HTR-8/SVneo (cell line): ENCODE measurements around the gene AFG1L.
"Not testable (repeated sequence)": the region's sequence is repeated elsewhere in the genome, so short reads cannot be mapped to it uniquely, and the experiment has no call there.

ENCODE experiments used
- DNase-seq: peaks from one replicate; pipeline ENCODE4 v3.0.0; 2011; ENCODE audit warnings: low spot score, mixed read lengths; ENCODE audit not compliant: insufficient read length
- FAIRE-seq: peaks from 2 replicates; lab custom pipeline; 2011; peaks lifted over from hg19 to GRCh38; lab: Jason Lieb, UNC

AFG1L gene

DNA sequence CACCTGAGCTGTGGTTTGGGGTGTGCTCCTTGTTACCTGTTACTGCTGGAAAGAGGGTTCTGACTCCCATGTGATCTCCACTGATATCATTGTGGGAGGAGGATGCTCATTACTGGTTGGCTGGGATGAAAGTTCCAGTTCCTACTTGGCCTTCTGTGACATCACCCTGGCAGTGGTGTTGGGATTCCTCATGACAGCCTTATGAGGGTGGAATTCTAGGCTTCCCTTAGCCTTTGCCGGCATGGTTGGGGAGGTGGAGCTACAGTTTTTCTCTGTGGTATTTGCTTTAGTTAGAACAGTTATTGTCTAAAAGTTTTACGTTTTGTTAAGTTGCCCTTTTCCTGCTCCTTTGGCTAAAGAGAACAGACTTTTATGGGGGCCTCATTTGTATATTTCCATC lies 112.1 kb downstream of the AFG1L start:
- DNase-seq = no peak
- FAIRE-seq = no peak

DNA sequence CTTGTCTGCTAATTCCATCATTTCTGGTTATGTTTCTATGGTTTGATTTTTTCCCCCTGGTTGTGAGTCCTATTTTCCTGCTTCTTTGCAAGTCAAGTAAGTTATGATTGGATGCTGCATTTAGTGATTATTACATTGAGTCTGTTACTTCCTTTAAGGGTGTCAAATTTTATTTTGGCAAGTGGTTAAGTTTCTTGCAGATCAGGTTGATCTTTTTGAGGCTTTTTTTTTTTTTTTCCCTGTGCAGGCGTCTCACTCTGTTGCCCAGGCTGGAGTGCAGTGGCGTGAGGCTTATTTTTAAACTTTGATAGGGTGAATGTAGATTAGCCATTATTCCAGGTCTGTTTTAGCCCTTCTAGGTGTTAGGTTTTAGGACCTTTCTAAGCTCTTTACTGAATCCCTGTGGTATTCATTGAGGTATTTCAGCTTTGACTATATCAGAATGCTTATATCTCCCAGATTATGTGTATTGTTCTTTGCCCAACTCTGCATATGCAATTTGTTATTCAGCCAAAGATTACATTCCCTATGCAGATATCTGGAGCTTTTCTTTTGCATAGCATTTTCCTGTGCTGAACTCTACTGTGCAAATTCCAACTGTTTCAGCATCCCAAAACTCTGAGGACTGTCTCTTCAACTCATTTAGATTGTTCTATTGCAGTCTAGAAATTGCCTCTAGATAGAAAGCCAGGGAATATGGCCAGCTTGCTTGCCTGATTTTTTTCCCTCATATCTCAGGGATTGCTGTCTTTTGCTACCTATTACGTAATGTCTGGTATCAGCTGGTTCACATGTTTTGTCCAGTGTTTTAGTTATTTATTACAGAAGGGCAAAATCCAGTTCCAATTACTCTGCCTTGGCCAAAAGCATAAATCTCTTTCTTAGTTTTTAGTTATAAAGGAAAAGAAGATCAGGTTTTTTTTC lies 113.3 kb downstream of the AFG1L start:
- no peak for DNase-seq
- FAIRE-seq = no peak

DNA sequence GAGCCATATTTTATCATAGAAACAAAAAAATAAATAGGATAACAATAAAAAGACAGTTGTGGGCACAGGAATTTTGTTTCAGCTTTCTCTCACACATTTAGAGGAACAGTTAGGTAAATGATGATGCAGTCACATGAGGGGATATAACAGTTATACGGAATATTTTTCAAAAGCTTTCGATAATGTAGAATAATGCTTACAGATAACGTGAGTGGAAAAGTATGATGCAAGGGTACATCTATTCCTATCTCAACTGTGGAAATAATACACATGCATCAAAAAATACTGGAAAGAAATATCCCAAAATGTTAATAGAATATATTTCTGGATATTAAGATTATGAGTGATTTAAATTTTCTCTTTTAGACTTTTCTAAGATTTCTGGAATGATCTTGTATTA lies 114.0 kb downstream of the AFG1L start:
- DNase-seq (no peak), FAIRE-seq (no peak)

DNA sequence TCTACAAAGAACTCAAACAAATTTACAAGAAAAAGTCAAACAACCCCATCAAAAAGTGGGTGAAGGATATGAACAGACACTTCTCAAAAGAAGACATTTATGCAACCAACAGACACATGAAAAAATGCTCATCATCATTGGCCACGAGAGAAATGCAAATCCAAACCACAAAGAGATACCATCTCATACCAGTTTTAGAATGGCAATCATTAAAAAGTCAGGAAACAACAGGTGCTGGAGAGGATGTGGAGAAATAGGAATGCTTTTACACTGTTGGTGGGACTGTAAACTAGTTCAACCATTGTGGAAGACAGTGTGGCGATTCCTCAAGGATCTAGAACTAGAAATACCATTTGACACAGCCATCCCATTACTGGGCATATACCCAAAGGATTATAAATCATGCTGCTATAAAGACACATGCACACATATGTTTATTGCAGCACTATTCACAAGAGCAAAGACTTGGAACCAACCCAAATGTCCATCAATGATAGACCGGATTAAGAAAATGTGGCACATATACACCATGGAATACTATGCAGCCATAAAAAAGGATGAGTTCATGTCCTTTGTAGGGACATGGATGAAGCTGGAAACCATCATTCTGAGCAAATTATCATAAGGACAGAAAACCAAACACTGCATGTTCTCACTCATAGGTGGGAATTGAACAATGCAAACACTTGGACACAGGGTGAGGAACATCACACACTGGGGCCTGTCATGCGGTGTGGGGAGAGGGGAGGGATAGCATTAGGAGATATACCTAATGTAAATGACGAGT lies 121.4 kb downstream of the AFG1L start:
- FAIRE-seq = not testable (repeated sequence)

DNA sequence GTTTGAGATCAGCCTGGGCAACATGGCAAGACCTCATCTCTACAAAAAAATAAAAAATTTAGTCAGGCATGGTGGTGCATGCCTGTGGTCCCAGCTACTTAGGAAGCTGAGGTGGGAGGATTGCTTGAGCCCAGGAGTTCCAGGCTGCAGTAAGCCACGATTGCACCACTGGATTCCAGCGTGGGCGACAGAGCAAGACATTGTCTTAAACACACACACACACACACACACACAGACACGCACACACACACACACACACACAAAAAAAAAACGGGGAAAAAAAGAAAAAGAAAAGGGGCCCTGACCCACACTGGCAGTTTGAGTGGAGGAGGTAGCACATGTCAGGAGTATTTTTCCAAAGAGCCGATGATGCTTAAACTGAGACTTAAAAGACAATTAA lies 122.2 kb downstream of the AFG1L start:
- no peak for DNase-seq
- FAIRE-seq = no peak

More for the DNA sequence above, 121.4 kb downstream of the AFG1L start:
- DNase-seq = not testable (repeated sequence)

DNA sequence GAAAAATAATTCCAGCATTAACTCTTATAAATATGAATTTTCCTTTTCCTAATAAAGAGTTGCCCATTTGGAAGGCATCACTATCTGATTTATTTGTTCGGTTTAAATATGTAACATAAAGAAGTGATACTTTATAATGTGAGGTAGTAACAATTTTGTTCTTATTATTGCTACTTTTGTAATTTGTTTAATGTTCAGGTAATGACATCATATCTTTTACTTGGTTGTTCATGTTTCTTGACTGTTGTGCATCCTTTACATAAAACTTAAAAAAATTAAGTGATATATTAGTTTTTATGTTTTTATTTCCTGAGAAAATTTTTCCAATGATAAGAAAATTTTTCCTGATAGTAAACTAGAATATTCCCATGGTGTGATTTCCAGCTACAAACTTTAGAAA lies 124.6 kb downstream of the AFG1L start:
- FAIRE-seq (no peak), DNase-seq (no peak)

DNA sequence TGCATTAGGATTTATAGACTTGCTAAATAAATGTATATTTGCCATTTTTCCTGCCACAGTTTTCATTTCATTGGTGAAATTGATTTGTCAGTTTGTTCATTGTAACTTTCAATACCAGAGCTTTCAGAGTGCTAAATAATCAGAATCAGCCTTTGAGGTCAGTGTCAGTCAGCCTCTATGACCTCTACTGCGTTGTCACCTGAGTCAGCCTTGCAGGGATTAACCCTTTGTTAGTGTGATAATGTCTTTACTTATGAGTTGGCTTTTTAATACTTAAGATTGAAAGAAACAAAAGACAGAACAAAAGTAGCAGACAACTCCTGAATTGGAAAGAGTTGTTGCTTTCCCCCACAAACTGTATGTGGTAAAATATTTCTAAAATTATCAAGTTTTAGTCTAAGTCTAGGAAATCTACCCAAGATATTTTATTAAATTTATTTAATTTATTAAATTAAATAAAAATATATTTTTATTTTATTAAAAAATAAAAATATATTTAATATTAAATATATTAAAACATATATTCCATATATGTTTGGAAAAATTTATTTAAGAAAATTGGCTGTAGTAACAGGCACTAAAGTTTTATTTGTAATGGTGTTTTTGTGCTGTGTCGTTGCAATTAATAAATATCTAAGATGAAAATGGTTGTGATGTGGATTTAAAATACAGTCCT lies 125.2 kb downstream of the AFG1L start:
- DNase-seq (no peak), FAIRE-seq (no peak)

DNA sequence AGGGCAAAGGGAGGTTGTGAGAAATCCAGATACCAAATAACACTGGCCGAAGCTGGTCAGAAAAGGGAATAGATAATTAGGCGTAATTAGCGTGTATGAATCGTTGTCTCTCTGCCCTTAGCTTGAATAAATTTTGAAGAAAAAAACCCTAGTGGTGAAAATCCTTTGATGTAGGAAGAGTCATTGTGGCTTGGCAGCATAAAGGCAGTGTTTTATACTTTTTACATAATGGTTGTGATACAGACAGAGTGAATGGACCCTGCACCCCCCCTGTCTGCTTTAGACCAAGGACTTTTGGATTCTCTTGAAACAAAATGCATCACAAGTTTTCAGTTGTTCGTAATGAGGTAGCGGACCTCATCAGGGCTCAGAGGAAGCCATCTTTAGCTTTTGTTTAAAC lies 126.5 kb downstream of the AFG1L start:
- no peak for FAIRE-seq
- DNase-seq = no peak

DNA sequence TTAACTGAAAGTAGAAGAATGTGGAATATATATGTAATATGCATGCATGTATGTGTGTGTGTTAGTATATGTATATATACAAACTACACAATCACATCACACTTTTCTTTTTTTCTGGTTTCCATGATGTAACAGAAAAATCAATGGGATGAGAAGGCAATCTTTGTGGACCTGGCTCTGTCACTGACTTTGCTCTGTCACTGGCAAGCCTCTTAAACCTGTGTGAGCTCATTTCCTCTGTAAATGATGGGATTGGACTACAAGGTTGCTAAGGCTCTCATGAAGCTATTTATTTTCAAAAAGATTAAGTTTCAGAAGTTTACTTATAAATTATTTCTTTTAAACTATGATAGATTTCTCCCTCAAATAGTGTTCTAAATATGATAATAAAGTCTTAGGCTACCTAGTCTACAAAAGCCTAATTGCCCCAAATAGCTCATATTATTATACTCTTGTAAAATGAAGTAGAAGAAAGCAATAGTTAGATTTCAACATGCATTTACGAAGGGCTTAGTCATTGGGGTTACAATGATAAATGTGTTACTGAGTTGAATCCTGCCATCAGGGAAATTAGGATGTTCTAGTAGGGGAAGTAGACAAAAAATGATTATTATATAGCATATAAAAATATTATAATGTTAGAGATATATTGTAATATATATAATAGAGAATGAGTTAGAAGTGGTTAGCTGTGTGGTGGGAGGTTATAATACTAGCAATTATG lies 129.3 kb downstream of the AFG1L start:
- no peak for DNase-seq
- FAIRE-seq = no peak

DNA sequence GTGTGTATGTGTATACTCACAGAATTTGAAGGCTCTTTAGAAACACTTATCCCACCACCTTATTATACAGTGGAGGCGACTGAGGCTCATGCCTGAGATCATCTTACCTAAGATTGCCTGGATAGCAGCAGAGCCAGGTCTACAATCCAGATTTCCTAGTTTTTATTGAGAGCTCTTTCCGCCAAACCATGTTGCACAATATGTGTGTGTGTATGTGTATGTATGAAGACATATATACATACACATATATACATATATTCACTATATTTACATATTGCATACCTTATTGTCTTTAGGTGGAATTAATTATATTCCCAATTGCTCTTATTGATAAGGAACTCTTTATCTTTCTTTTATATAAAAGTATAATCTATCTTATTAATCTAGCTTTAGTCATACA lies 130.6 kb downstream of the AFG1L start:
- FAIRE-seq (no peak), DNase-seq (no peak)

DNA sequence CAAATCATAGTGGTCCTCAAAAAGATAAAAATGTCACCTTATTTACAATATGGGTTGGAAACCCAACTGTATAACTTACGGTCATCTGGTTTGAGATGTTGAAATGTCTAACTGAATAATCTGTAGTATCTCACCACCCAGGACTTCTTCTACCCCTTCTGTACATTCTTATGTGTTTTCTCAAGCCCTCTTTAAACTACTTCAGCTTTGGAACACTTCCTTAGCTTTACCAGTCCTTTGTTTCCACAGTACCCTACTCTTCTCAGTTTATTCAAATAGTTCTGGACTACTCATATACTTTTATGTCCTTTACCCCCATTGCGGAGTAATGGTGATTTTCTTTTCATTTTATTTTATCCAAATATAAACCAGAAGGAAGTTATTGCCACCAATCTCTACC lies 137.3 kb downstream of the AFG1L start:
- no peak for FAIRE-seq
- DNase-seq = no peak

DNA sequence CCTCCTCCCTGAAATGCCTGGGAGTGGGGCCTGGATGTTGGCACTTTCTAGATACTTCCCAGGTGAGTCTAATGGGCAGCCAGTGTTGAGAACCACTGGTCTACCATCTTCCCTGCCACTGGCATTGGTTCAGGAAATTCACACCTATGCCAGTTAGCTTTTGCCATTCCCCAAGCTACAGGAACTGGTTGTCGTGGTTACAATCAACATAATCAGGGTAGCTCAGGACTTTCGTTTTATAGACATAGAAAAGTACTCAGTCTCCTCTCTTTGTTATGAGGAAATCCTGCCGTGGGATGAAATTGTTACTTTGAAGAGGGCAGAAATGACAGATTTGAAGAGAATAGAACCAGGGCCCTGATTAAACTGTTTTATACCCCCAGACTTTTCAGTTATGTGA lies 137.9 kb downstream of the AFG1L start:
- no peak for DNase-seq
- no peak for FAIRE-seq

DNA sequence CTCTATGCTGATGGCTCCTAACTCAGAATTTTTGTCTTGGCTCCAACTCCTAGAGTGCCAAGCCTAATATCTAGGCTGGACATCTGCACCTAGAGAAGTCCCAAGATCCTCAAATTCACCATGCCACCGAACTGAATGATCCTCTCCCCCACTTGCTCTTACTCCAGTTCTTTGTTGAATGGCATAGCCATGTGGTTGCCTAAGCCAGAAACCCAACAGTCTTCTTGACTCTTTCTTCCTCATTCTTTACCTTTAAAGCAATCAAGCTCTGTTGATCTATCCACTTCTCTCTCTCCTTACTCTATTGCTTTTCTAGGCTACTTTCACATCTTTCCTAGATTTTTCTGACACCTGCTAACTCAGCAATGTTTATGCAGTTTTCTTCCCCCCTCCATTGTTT lies 139.4 kb downstream of the AFG1L start:
- FAIRE-seq (no peak), DNase-seq (no peak)

DNA sequence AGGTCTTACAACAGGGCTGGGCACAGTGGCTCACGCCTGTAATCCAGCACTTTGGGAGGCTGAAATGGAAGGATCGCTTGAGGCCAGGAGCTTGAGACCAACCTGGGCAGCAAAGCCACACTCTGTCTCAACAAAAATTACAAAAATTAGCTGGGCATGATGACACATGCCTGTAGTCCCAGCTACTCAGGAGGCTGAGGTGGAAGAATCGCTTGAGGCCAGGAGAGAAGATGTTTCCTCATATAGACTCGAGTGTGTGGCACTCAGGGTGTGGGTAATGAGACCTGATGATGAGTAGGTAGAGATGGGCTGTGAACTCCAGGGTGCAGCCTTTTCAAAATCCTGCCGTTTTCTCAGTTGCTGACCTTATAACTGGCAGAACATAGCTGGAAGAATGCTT lies 140.5 kb downstream of the AFG1L start:
- FAIRE-seq = no peak
- DNase-seq = no peak

DNA sequence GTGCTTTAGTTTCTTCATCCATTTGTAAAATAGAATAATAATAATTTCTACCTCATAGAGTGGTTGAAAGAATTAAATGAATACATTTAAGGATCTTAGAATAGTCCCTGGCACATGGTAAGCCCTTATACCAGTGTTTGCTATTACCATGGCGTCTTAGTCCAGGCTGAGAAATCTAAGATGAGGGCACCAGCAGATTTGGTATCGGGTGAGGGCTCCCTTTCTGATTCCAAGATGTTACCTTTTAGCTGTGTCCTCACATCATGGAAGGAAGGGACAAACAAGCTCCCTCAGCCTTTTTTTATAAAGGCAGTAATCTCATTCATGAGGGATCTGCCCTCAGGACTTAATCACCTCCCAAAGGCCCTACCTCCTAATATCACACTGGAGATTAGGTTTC lies 141.9 kb downstream of the AFG1L start:
- DNase-seq (no peak), FAIRE-seq (no peak)

DNA sequence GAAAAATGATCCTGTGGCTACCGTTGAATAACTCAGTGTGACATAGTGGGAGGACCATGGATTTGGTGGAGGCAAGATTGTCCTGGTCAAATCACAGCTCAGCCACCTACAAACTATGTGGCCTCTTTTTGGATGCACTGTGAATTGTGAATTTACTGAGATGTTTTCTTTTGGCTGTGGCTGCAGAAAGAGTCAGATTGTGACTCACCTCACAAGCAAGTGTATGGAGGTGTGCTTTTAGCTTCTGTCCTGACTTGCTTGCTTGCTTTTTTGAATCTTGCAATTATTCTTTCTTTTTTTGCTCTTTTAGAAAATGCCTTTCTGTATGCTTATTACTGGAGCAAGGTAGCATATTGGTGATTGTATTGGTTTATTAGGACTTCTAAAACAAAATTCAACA lies 143.0 kb downstream of the AFG1L start:
- FAIRE-seq (no peak), DNase-seq (no peak)

DNA sequence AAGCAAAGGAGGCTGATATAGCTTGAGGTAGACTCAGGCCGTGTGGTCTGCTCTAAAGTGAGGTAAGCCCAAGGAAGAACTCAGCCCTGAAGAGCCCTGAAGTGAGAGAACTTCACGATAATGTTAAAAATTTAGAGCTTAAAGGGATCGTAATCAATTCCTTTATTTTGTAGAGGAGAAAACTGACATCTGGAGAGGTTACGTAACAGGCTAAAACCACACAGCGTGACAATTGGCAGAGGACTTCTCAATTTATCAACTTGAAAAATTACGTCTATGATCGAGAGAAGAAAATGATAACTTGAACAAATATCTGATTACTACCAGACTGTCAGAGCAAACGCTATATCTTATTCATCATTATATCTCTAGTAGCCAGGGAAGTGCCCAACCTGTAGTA lies 144.1 kb downstream of the AFG1L start:
- DNase-seq = no peak
- FAIRE-seq = no peak

DNA sequence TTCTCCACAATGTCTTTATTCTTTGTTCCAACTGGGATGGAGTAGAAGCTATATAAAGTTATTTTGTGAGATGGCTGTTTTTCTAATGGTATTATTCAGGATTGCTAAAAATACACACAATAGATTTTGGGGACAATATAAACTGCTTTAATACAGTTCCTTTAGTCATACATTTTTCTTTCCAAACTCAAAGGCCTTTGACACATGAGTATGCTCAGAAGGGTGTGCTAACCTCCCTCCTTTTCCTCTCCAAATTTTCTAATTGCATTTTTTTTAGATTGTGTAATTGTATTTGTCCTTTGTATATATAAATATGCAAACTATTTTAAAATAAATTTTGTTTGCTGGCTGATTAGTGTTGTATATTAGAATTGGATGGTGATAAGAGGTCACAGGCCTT lies 146.3 kb downstream of the AFG1L start:
- FAIRE-seq = no peak
- DNase-seq = no peak

DNA sequence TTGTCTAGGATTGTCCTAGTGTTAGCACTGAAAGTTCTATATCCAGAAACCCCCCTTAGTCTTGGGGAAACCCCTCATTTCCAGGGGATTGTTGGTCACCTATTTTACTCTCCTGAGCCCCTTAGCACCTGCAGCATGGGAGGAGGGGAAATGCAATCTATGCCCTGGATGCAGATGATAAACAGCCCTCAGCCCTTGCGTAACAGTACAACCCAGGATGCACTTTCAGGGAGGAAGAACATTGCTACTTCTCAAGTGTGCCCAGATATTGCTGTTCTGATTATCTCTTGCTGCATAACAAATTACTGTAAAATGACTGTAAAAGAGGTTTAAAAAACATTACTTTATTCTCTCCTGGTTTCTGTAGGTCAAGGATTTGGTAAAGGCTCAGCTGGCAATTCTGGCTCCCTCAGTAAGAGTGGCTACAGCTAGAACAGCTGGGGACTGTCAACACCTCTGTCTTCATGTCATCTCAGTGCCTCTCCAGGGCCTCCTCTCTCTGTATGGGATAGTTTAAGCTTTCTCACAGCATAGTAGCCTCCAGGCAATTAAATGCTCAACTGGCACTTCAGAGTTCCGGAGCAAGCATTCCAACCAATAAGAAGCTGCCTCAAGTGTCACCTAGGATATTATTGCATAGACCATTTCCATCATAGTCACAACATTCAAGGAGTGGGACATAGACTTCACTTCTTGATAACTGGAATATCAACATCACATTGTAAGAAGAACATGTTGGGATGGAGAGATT lies 148.1 kb downstream of the AFG1L start:
- no peak for DNase-seq
- no peak for FAIRE-seq
